ENCODE measurements around the gene FXYD5.

FXYD5 gene

GRCh38 chr19:35123573-35123972 lies 31.0 kb upstream of the FXYD5 start:
- Histone ChIP-seq H3K36me3 (ENCODE audit: insufficient read depth, low read length) (no peaks in the 10 kb centered on the region), H2AFZ (ENCODE audit: low read length) (no peak overlapping the region), H3K4me1 (ENCODE audit: insufficient read depth, low read length, poor library complexity, severe bottlenecking) (no peaks in the 10 kb centered on the region), H3K79me2 (ENCODE audit: insufficient read depth, low read length) (no peaks in the 10 kb centered on the region), H3K9me3 (ENCODE audit: insufficient read depth, low read depth, low read length) (no peaks in the 10 kb centered on the region), H3F3A (ENCODE audit: low read depth) (no peaks in the 10 kb centered on the region), H4K20me1 (ENCODE audit: insufficient read depth, low read length, poor library complexity, severe bottlenecking) (no peaks in the 10 kb centered on the region), H3K9me2 (replicated peaks; ENCODE audit: low read depth, low read length) (no peaks in the 10 kb centered on the region), H3K9ac (ENCODE audit: low read depth, low read length, poor library complexity, severe bottlenecking) (no peak overlapping the region), H3K4me2 (ENCODE audit: low read depth, low read length, poor library complexity, severe bottlenecking) (no peak overlapping the region), H3K4me3 (ENCODE audit: low read length, poor library complexity, severe bottlenecking) (no peak overlapping the region), H3K27me3 (ENCODE audit: insufficient read depth, low read length, poor library complexity, severe bottlenecking) (no peaks in the 10 kb centered on the region)
- TF ChIP-seq EZH2phosphoT487 (IDR thresholded peaks at IDR 0.05; ENCODE audit: borderline replicate concordance) (no peak), CTCF (conservative IDR thresholded peaks at IDR 0.05; ENCODE audit: low read length) (no peak)

- no peaks in the 10 kb centered on the region for H3K9me2 ChIP-seq (replicated peaks; ENCODE audit: low read depth, low read length)
- H3K4me1 ChIP-seq (ENCODE audit: insufficient read depth, low read length, poor library complexity, severe bottlenecking) = no peaks in the 10 kb centered on the region
- no peaks in the 10 kb centered on the region for H3K9me3 ChIP-seq (ENCODE audit: insufficient read depth, low read depth, low read length)
- H4K20me1 ChIP-seq (ENCODE audit: insufficient read depth, low read length, poor library complexity, severe bottlenecking) = no peaks in the 10 kb centered on the region
- H3K4me2 ChIP-seq (ENCODE audit: low read depth, low read length, poor library complexity, severe bottlenecking) = no peak overlapping the region
- H3K4me3 ChIP-seq (ENCODE audit: low read length, poor library complexity, severe bottlenecking) = no peak overlapping the region
- no peaks in the 10 kb centered on the region for H3K36me3 ChIP-seq (ENCODE audit: insufficient read depth, low read length)
- H2AFZ ChIP-seq (ENCODE audit: low read length) = no peak overlapping the region
- H3K27me3 ChIP-seq (ENCODE audit: insufficient read depth, low read length, poor library complexity, severe bottlenecking) = no peaks in the 10 kb centered on the region
- TF ChIP-seq EZH2phosphoT487 (IDR thresholded peaks at IDR 0.05; ENCODE audit: borderline replicate concordance) (no peak), CTCF (conservative IDR thresholded peaks at IDR 0.05; ENCODE audit: low read length) (no peak)
- no peaks in the 10 kb centered on the region for H3F3A ChIP-seq (ENCODE audit: low read depth)
- no peaks in the 10 kb centered on the region for H3K79me2 ChIP-seq (ENCODE audit: insufficient read depth, low read length)
- no peak overlapping the region for H3K9ac ChIP-seq (ENCODE audit: low read depth, low read length, poor library complexity, severe bottlenecking)
These were observed 30.2 kb upstream of the FXYD5 start for GRCh38 chr19:35124098-35125060.

GRCh38 chr19:35125270-35125717 lies 29.2 kb upstream of the FXYD5 start:
- H3K4me2 ChIP-seq (ENCODE audit: low read depth, low read length, poor library complexity, severe bottlenecking) = no peak overlapping the region
- no peaks in the 10 kb centered on the region for H3K9me3 ChIP-seq (ENCODE audit: insufficient read depth, low read depth, low read length)
- H4K20me1 ChIP-seq (ENCODE audit: insufficient read depth, low read length, poor library complexity, severe bottlenecking) = no peaks in the 10 kb centered on the region
- no peaks in the 10 kb centered on the region for H3K79me2 ChIP-seq (ENCODE audit: insufficient read depth, low read length)
- TF ChIP-seq EZH2phosphoT487 (IDR thresholded peaks at IDR 0.05; ENCODE audit: borderline replicate concordance) (no peak), CTCF (conservative IDR thresholded peaks at IDR 0.05; ENCODE audit: low read length) (no peak)
- H2AFZ ChIP-seq (ENCODE audit: low read length) = no peak overlapping the region
- H3K9me2 ChIP-seq (replicated peaks; ENCODE audit: low read depth, low read length) = no peaks in the 10 kb centered on the region
- no peak overlapping the region for H3K9ac ChIP-seq (ENCODE audit: low read depth, low read length, poor library complexity, severe bottlenecking)
- no peaks in the 10 kb centered on the region for H3F3A ChIP-seq (ENCODE audit: low read depth)
- H3K4me1 ChIP-seq (ENCODE audit: insufficient read depth, low read length, poor library complexity, severe bottlenecking) = no peaks in the 10 kb centered on the region
- no peak overlapping the region for H3K4me3 ChIP-seq (ENCODE audit: low read length, poor library complexity, severe bottlenecking)
- H3K27me3 ChIP-seq (ENCODE audit: insufficient read depth, low read length, poor library complexity, severe bottlenecking) = no peaks in the 10 kb centered on the region
- H3K36me3 ChIP-seq (ENCODE audit: insufficient read depth, low read length) = no peaks in the 10 kb centered on the region

Data from Loucy (cell line).